ENCODE measurements around the gene RPS29.

RPS29 gene

DNA sequence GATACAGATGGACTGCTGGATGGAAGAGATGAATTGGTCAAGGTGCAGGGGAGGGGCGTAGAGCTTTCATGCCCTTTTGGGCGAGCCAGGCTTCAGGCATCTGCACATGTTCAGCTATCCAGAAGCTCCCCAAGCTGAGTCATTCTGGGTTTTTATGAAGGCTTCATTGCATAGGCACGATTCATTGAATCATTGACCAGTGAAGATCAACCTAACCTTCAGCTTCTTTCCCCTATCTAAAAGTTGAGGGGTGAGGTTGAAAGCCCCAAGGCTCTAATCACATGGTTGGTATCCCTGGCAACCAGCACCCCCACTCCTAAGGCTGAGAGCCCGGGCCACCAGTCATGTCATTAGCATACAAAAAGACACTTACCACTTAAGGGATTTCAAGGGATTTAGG is 36.3 kb downstream of the RPS29 start:
- no CpG with 5 or more reads among the region's 4 CpGs for WGBS, 2 donors (ENCODE audit: extremely low coverage in 2 of 2, insufficient read length in 2 of 2, insufficient replicate concordance in 1 of 2)
- DNase-seq (ENCODE audit: low spot score) = no peak

DNA sequence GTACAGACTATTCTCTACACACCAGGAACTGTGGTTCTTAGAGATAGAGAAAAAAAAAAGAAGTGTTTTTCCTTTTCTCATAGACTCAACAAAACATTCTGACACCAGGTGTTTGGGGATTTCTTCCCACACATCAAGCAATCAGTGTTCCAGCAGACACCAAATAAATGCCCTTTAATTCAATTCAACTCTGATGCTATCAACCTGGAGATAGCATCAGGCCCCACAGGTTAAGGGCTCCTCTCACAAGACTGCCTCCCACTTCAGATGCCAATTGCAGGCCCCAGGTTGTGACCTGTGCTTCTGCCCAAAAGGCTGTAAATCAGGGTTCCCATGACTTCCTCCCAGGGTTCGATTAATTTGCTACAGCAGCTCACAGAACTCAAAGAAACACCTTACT is 36.7 kb downstream of the RPS29 start:
- Histone ChIP-seq H3K4ac (ENCODE audit: low read length) (no peak overlapping the region), H3K9ac (ENCODE audit: low read depth, low read length, poor library complexity) (no peak overlapping the region), H2AFZ (ENCODE audit: low read length) (no peak overlapping the region), H2BK15ac (ENCODE audit: low read length) (no peak overlapping the region), H3K36me3 (replicated peaks in 1 of 2; ENCODE audit: control insufficient read depth in 2 of 2, insufficient read depth in 2 of 2, low read length in 2 of 2) (no peaks in the 10 kb centered on the region), H3K79me1 (ENCODE audit: low read depth, low read length) (no peaks in the 10 kb centered on the region), H3K18ac (ENCODE audit: low read length) (no peak overlapping the region), H3K14ac (ENCODE audit: low read length) (no peak overlapping the region), H3K9me3 (replicated peaks in 1 of 2; ENCODE audit: control insufficient read depth in 2 of 2, insufficient read depth in 1 of 2, low read depth in 1 of 2, low read length in 2 of 2) (no peaks in the 10 kb centered on the region), H4K8ac (ENCODE audit: low read depth, low read length) (no peak overlapping the region), H3K4me3 (ENCODE audit: low read length in 2 of 2) (no peak overlapping the region), H4K91ac (ENCODE audit: low read depth, low read length, poor library complexity) (no peak overlapping the region), H2BK12ac (ENCODE audit: low read length) (no peak overlapping the region), H2AK5ac (ENCODE audit: low read depth, low read length) (no peak overlapping the region), H3K4me1 (ENCODE audit: control insufficient read depth in 2 of 2, insufficient read depth in 1 of 2, low read depth in 1 of 2, low read length in 2 of 2) (peaks cover 3 to 8% of the 10 kb centered on the region in 2 donors), H3K27ac (replicated peaks; ENCODE audit: low read length) (no peak overlapping the region), H2BK5ac (ENCODE audit: low read length) (no peak overlapping the region), H3K4me2 (ENCODE audit: insufficient read depth, low read length, poor library complexity, severe bottlenecking) (no peak overlapping the region), H3K27me3 (ENCODE audit: control insufficient read depth in 3 of 3, insufficient read depth in 3 of 3, low read depth in 1 of 3, low read length in 3 of 3) (no peaks in the 10 kb centered on the region), H3K23ac (ENCODE audit: low read depth, low read length, poor library complexity) (no peak overlapping the region), H2BK120ac (ENCODE audit: low read depth, low read length) (no peak overlapping the region)
- no peak for DNase-seq (ENCODE audit: low spot score)
- WGBS, 2 donors (ENCODE audit: extremely low coverage in 2 of 2, insufficient read length in 2 of 2, insufficient replicate concordance in 1 of 2) = no CpG with 5 or more reads among the region's 1 CpG

More for the DNA sequence above, 36.3 kb downstream of the RPS29 start:
- H2AK5ac ChIP-seq (ENCODE audit: low read depth, low read length) = no peak overlapping the region
- H2BK15ac ChIP-seq (ENCODE audit: low read length) = no peak overlapping the region
- peaks cover 3 to 8% of the 10 kb centered on the region in 2 donors for H3K4me1 ChIP-seq (ENCODE audit: control insufficient read depth in 2 of 2, insufficient read depth in 1 of 2, low read depth in 1 of 2, low read length in 2 of 2)
- no peak overlapping the region for H2BK120ac ChIP-seq (ENCODE audit: low read depth, low read length)
- H2BK5ac ChIP-seq (ENCODE audit: low read length) = no peak overlapping the region
- H3K4me2 ChIP-seq (ENCODE audit: insufficient read depth, low read length, poor library complexity, severe bottlenecking) = no peak overlapping the region
- H4K91ac ChIP-seq (ENCODE audit: low read depth, low read length, poor library complexity) = no peak overlapping the region
- H3K79me1 ChIP-seq (ENCODE audit: low read depth, low read length) = no peaks in the 10 kb centered on the region
- no peak overlapping the region for H3K9ac ChIP-seq (ENCODE audit: low read depth, low read length, poor library complexity)
- H3K14ac ChIP-seq (ENCODE audit: low read length) = no peak overlapping the region
- no peak overlapping the region for H2AFZ ChIP-seq (ENCODE audit: low read length)
- no peak overlapping the region for H3K23ac ChIP-seq (ENCODE audit: low read depth, low read length, poor library complexity)
- H3K4me3 ChIP-seq (ENCODE audit: low read length in 2 of 2) = no peak overlapping the region
- no peaks in the 10 kb centered on the region for H3K36me3 ChIP-seq (replicated peaks in 1 of 2; ENCODE audit: control insufficient read depth in 2 of 2, insufficient read depth in 2 of 2, low read length in 2 of 2)
- H3K27me3 ChIP-seq (ENCODE audit: control insufficient read depth in 3 of 3, insufficient read depth in 3 of 3, low read depth in 1 of 3, low read length in 3 of 3) = no peaks in the 10 kb centered on the region
- no peak overlapping the region for H3K27ac ChIP-seq (replicated peaks; ENCODE audit: low read length)
- no peaks in the 10 kb centered on the region for H3K9me3 ChIP-seq (replicated peaks in 1 of 2; ENCODE audit: control insufficient read depth in 2 of 2, insufficient read depth in 1 of 2, low read depth in 1 of 2, low read length in 2 of 2)
- H3K18ac ChIP-seq (ENCODE audit: low read length) = no peak overlapping the region
- H2BK12ac ChIP-seq (ENCODE audit: low read length) = no peak overlapping the region
- no peak overlapping the region for H4K8ac ChIP-seq (ENCODE audit: low read depth, low read length)
- no peak overlapping the region for H3K4ac ChIP-seq (ENCODE audit: low read length)

DNA sequence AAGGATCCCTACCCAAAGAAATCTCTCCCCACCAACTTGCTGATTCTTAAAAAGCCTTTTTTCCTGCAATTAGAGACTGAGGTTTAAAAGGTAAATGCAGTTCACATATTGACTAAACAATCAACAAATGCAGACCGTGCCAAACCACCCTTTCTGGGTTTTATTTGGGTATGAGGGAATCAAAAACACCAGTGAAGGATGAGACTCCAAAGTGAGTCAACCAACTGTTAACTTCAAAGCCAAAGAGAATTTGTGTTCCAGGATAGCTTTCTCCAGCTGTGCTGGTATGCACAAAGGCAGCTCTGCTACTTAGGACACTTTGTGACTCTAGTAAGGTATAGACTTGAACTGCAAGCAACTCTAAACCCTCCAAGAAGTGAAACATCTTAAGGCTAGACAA is 39.4 kb downstream of the RPS29 start:
- Histone ChIP-seq H3K79me1 (ENCODE audit: low read depth, low read length) (no peaks in the 10 kb centered on the region), H2BK5ac (ENCODE audit: low read length) (no peak overlapping the region), H3K4me1 (ENCODE audit: control insufficient read depth in 2 of 2, insufficient read depth in 1 of 2, low read depth in 1 of 2, low read length in 2 of 2) (peaks cover 3 to 8% of the 10 kb centered on the region in 2 donors), H2BK12ac (ENCODE audit: low read length) (no peak overlapping the region), H3K4me3 (ENCODE audit: low read length in 2 of 2) (no peak overlapping the region), H3K23ac (ENCODE audit: low read depth, low read length, poor library complexity) (no peak overlapping the region), H3K27ac (replicated peaks; ENCODE audit: low read length) (no peak overlapping the region), H3K9me3 (replicated peaks in 1 of 2; ENCODE audit: control insufficient read depth in 2 of 2, insufficient read depth in 1 of 2, low read depth in 1 of 2, low read length in 2 of 2) (no peaks in the 10 kb centered on the region), H3K4me2 (ENCODE audit: insufficient read depth, low read length, poor library complexity, severe bottlenecking) (no peak overlapping the region), H3K9ac (ENCODE audit: low read depth, low read length, poor library complexity) (no peak overlapping the region), H3K36me3 (replicated peaks in 1 of 2; ENCODE audit: control insufficient read depth in 2 of 2, insufficient read depth in 2 of 2, low read length in 2 of 2) (no peaks in the 10 kb centered on the region), H3K18ac (ENCODE audit: low read length) (no peak overlapping the region), H2AK5ac (ENCODE audit: low read depth, low read length) (no peak overlapping the region), H2AFZ (ENCODE audit: low read length) (no peak overlapping the region), H3K14ac (ENCODE audit: low read length) (no peak overlapping the region), H4K8ac (ENCODE audit: low read depth, low read length) (no peak overlapping the region), H2BK15ac (ENCODE audit: low read length) (no peak overlapping the region), H2BK120ac (ENCODE audit: low read depth, low read length) (no peak overlapping the region), H3K27me3 (ENCODE audit: control insufficient read depth in 3 of 3, insufficient read depth in 3 of 3, low read depth in 1 of 3, low read length in 3 of 3) (no peaks in the 10 kb centered on the region), H4K91ac (ENCODE audit: low read depth, low read length, poor library complexity) (no peak overlapping the region), H3K4ac (ENCODE audit: low read length) (no peak overlapping the region)
- no peak for DNase-seq (ENCODE audit: low spot score)
- no CpG with 5 or more reads among the region's 1 CpG for WGBS, 2 donors (ENCODE audit: extremely low coverage in 2 of 2, insufficient read length in 2 of 2, insufficient replicate concordance in 1 of 2)

DNA sequence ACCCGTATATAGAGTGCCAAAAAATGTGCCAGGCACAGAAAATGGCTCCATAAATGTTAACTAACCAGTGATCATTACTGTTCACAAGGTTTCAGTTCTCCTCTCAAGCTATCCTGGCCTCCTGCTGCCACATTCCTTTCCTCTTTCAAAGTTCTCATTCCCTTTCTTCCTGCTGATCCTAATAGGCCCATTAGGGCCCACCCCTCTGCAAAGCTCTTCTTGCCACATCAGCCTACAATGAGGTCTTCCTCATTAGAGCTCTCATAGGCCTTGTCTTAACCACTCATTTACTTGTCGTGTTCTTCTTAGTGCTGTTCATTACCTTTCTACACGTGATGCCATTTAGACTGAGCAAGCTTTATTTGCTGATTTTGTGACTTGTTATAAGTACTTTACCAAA is 40.5 kb downstream of the RPS29 start:
- DNase-seq (ENCODE audit: low spot score) = no peak
- Histone ChIP-seq H3K27ac (replicated peaks; ENCODE audit: low read length) (no peak overlapping the region), H2BK15ac (ENCODE audit: low read length) (no peak overlapping the region), H3K14ac (ENCODE audit: low read length) (no peak overlapping the region), H2AFZ (ENCODE audit: low read length) (no peak overlapping the region), H3K4ac (ENCODE audit: low read length) (no peak overlapping the region), H3K9me3 (replicated peaks in 1 of 2; ENCODE audit: control insufficient read depth in 2 of 2, insufficient read depth in 1 of 2, low read depth in 1 of 2, low read length in 2 of 2) (peaks cover 0 to 2% of the 10 kb centered on the region in 2 donors), H2AK5ac (ENCODE audit: low read depth, low read length) (no peak overlapping the region), H3K23ac (ENCODE audit: low read depth, low read length, poor library complexity) (no peak overlapping the region), H3K36me3 (replicated peaks in 1 of 2; ENCODE audit: control insufficient read depth in 2 of 2, insufficient read depth in 2 of 2, low read length in 2 of 2) (no peaks in the 10 kb centered on the region), H4K8ac (ENCODE audit: low read depth, low read length) (no peak overlapping the region), H2BK5ac (ENCODE audit: low read length) (no peak overlapping the region), H3K4me2 (ENCODE audit: insufficient read depth, low read length, poor library complexity, severe bottlenecking) (no peak overlapping the region), H3K9ac (ENCODE audit: low read depth, low read length, poor library complexity) (no peak overlapping the region), H4K91ac (ENCODE audit: low read depth, low read length, poor library complexity) (no peak overlapping the region), H3K4me1 (ENCODE audit: control insufficient read depth in 2 of 2, insufficient read depth in 1 of 2, low read depth in 1 of 2, low read length in 2 of 2) (peaks cover 3 to 8% of the 10 kb centered on the region in 2 donors), H3K27me3 (ENCODE audit: control insufficient read depth in 3 of 3, insufficient read depth in 3 of 3, low read depth in 1 of 3, low read length in 3 of 3) (no peaks in the 10 kb centered on the region), H2BK12ac (ENCODE audit: low read length) (no peak overlapping the region), H3K4me3 (ENCODE audit: low read length in 2 of 2) (no peak overlapping the region), H3K79me1 (ENCODE audit: low read depth, low read length) (no peaks in the 10 kb centered on the region), H3K18ac (ENCODE audit: low read length) (no peak overlapping the region), H2BK120ac (ENCODE audit: low read depth, low read length) (no peak overlapping the region)
- WGBS, 2 donors (ENCODE audit: extremely low coverage in 2 of 2, insufficient read length in 2 of 2, insufficient replicate concordance in 1 of 2) = no CpG with 5 or more reads among the region's 3 CpGs
